KMS-11 (cell line): ENCODE measurements around the gene MAP4K4.

Experiments used
- H2AFZ ChIP-seq: fragments of 200-600 bp; sonication (generic); 2 replicates; pipeline ENCODE4 v1.6.1; 2016; ENCODE audit warnings: antibody characterized with exemption, mixed run types, low read depth
- H3K27ac ChIP-seq: fragments of 200-600 bp; sonication (generic); 2 replicates; pipeline ENCODE4 v1.6.1; 2016; ENCODE audit warnings: mild to moderate bottlenecking, mixed run types
- H3K27me3 ChIP-seq: fragments of 200-600 bp; sonication (generic); 2 replicates; pipeline ENCODE4 v1.6.1; 2017; ENCODE audit warnings: mild to moderate bottlenecking, low read depth, mixed run types, moderate library complexity; ENCODE audit not compliant: insufficient read depth
- H3K36me3 ChIP-seq: fragments of 200-600 bp; sonication (generic); 2 replicates; pipeline ENCODE4 v1.6.1; 2017; ENCODE audit warnings: mild to moderate bottlenecking, mixed run types; ENCODE audit not compliant: insufficient read depth
- H3K4me1 ChIP-seq: fragments of 200-600 bp; sonication (generic); 2 replicates; pipeline ENCODE4 v1.6.1; 2016; ENCODE audit warnings: mild to moderate bottlenecking, low read depth, mixed run types; ENCODE audit not compliant: poor library complexity, severe bottlenecking
- H3K4me2 ChIP-seq: fragments of 200-600 bp; sonication (generic); 2 replicates; pipeline ENCODE4 v1.7.0; 2016; ENCODE audit warnings: mild to moderate bottlenecking, mixed run types
- H3K4me3 ChIP-seq: fragments of 200-600 bp; sonication (generic); IDR thresholded peaks from 2 replicates; pipeline ENCODE4 v1.6.1; 2017; ENCODE audit warnings: low read depth, low read length, mixed read lengths; ENCODE audit not compliant: insufficient read depth
- H3K79me2 ChIP-seq: fragments of 200-600 bp; sonication (generic); 2 replicates; pipeline ENCODE4 v1.6.1; 2016; ENCODE audit warnings: low read depth, mixed run types; ENCODE audit not compliant: insufficient read depth
- H3K9ac ChIP-seq: fragments of 200-600 bp; sonication (generic); 2 replicates; pipeline ENCODE4 v1.6.1; 2016; ENCODE audit warnings: mild to moderate bottlenecking, mixed run types
- H4K20me1 ChIP-seq: fragments of 200-600 bp; sonication (generic); 2 replicates; pipeline ENCODE4 v1.6.1; 2016; ENCODE audit warnings: mild to moderate bottlenecking, mixed run types; ENCODE audit not compliant: insufficient read depth
- CTCF ChIP-seq: fragments of 200-600 bp; sonication (generic); conservative IDR thresholded peaks from 2 replicates; pipeline ENCODE4 v1.6.1; 2017; ENCODE audit warnings: low read depth, mild to moderate bottlenecking, antibody characterized with exemption, low read length, moderate library complexity, mixed read lengths

Gene MAP4K4

GRCh38 chr2:101863534-101863933 is 166.0 kb downstream of the MAP4K4 start:
- TF ChIP-seq CTCF = no peak
- Histone ChIP-seq H3K79me2 (no peaks in the 10 kb centered on the region), H3K36me3 (no peaks in the 10 kb centered on the region), H3K4me3 (no peak overlapping the region), H3K27me3 (no peaks in the 10 kb centered on the region), H3K4me1 (no peaks in the 10 kb centered on the region), H4K20me1 (no peaks in the 10 kb centered on the region), H3K27ac (no peak overlapping the region), H2AFZ (no peak overlapping the region), H3K4me2 (no peak overlapping the region), H3K9ac (no peak overlapping the region)

GRCh38 chr2:101864426-101864825 is 166.9 kb downstream of the MAP4K4 start:
- TF ChIP-seq CTCF = no peak
- H3K4me1 ChIP-seq = no peaks in the 10 kb centered on the region
- H4K20me1 ChIP-seq = no peaks in the 10 kb centered on the region
- no peak overlapping the region for H3K4me3 ChIP-seq
- H3K9ac ChIP-seq = no peak overlapping the region
- no peaks in the 10 kb centered on the region for H3K27me3 ChIP-seq
- no peak overlapping the region for H2AFZ ChIP-seq
- H3K36me3 ChIP-seq = no peaks in the 10 kb centered on the region
- no peaks in the 10 kb centered on the region for H3K79me2 ChIP-seq
- no peak overlapping the region for H3K4me2 ChIP-seq
- no peak overlapping the region for H3K27ac ChIP-seq

- Histone ChIP-seq H3K36me3 (no peaks in the 10 kb centered on the region), H3K27ac (no peak overlapping the region), H3K4me2 (no peak overlapping the region), H3K4me1 (no peaks in the 10 kb centered on the region), H3K27me3 (no peaks in the 10 kb centered on the region), H3K4me3 (no peak overlapping the region), H4K20me1 (no peaks in the 10 kb centered on the region), H3K79me2 (no peaks in the 10 kb centered on the region), H2AFZ (no peak overlapping the region), H3K9ac (no peak overlapping the region)
- TF ChIP-seq CTCF = no peak
Measured at GRCh38 chr2:101868525-101868924, 171.0 kb downstream of the MAP4K4 start.

GRCh38 chr2:101869527-101869926 is 172.0 kb downstream of the MAP4K4 start:
- Histone ChIP-seq H4K20me1 (no peaks in the 10 kb centered on the region), H3K9ac (no peak overlapping the region), H3K27ac (no peak overlapping the region)

More at GRCh38 chr2:101869527-101869926, 172.0 kb downstream of the MAP4K4 start:
- no peak overlapping the region for H3K4me2 ChIP-seq
- no peaks in the 10 kb centered on the region for H3K27me3 ChIP-seq
- H3K4me3 ChIP-seq = no peak overlapping the region
- TF ChIP-seq CTCF = no peak
- H2AFZ ChIP-seq = no peak overlapping the region
- H3K36me3 ChIP-seq = no peaks in the 10 kb centered on the region
- no peaks in the 10 kb centered on the region for H3K79me2 ChIP-seq
- no peaks in the 10 kb centered on the region for H3K4me1 ChIP-seq
